ENCODE results near the gene FAM114A1.
"Not testable (repeated sequence)": the region's sequence is repeated elsewhere in the genome, so short reads cannot be mapped to it uniquely, and the experiment has no call there.

DNA sequence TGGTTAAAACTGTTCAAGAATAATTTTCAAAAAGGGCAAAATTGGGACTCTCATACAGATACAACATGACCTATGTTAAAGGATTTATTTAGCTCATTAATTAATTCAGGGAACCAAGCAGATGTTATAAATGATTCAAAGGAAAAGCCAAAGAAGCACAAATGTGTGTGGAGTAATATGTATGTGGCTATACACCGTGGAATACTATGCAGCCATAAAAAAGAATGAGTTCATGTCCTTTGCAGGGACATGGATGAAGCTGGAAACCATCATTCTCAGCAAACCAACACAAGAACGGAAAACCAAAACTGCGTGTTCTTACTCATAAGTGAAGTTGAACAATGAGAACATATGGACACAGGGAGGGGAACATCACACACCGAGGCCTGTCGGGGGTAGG lies 48.7 kb downstream of the FAM114A1 start:
- TF ChIP-seq, protein P1, sequence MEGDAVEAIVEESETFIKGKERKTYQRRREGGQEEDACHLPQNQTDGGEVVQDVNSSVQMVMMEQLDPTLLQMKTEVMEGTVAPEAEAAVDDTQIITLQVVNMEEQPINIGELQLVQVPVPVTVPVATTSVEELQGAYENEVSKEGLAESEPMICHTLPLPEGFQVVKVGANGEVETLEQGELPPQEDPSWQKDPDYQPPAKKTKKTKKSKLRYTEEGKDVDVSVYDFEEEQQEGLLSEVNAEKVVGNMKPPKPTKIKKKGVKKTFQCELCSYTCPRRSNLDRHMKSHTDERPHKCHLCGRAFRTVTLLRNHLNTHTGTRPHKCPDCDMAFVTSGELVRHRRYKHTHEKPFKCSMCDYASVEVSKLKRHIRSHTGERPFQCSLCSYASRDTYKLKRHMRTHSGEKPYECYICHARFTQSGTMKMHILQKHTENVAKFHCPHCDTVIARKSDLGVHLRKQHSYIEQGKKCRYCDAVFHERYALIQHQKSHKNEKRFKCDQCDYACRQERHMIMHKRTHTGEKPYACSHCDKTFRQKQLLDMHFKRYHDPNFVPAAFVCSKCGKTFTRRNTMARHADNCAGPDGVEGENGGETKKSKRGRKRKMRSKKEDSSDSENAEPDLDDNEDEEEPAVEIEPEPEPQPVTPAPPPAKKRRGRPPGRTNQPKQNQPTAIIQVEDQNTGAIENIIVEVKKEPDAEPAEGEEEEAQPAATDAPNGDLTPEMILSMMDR (IDR thresholded peaks at IDR 0.05; ENCODE audit: low read depth, low read length, poor library complexity, severe bottlenecking), result not testable (repeated sequence)
- TF ChIP-seq EZH2phosphoT487 (IDR thresholded peaks at IDR 0.05; ENCODE audit: borderline replicate concordance, low read length), result not testable (repeated sequence)

Data from DOHH2 (cell line).